ENCODE data around the gene CUEDC1.

CUEDC1 gene

GRCh38 chr17:57999496-58000017 is 44.3 kb upstream of the CUEDC1 start:
- Histone ChIP-seq H3K27ac (no peak overlapping the region), H3K36me3 (replicated peaks) (peaks cover 40% of the 10 kb centered on the region), H3K27me3 (replicated peaks) (no peaks in the 10 kb centered on the region), H3K4me3 (ENCODE audit: low read depth, low read length) (no peak overlapping the region)
- peak; percentile 31 for DNase-seq
- TF ChIP-seq CTCF (IDR thresholded peaks at IDR 0.05; ENCODE audit: low read depth, low read length, missing control alignments): peak; percentile 57
- in situ Hi-C loops (cut with HindIII; ENCODE audit: low pct_ligation_motif_present, low sequenced_read_pairs): no loop called here

- H3K4me3 ChIP-seq (ENCODE audit: low read depth, low read length): no peak overlapping the region
- no peak for TF ChIP-seq CTCF (IDR thresholded peaks at IDR 0.05; ENCODE audit: low read depth, low read length, missing control alignments)
- peaks cover 35% of the 10 kb centered on the region for H3K36me3 ChIP-seq (replicated peaks)
- DNase-seq: no peak
- H3K27ac ChIP-seq: no peak overlapping the region
- no peaks in the 10 kb centered on the region for H3K27me3 ChIP-seq (replicated peaks)
- in situ Hi-C loops (cut with HindIII; ENCODE audit: low pct_ligation_motif_present, low sequenced_read_pairs): no loop called here
Measured at GRCh38 chr17:57999010-57999495, 43.8 kb upstream of the CUEDC1 start.

GRCh38 chr17:57997085-57997809 is 42.0 kb upstream of the CUEDC1 start:
- in situ Hi-C loops (cut with HindIII; ENCODE audit: low pct_ligation_motif_present, low sequenced_read_pairs): no loop called here
- Histone ChIP-seq H3K27me3 (replicated peaks) (no peaks in the 10 kb centered on the region), H3K4me3 (ENCODE audit: low read depth, low read length) (no peak overlapping the region), H3K36me3 (replicated peaks) (peaks cover 19% of the 10 kb centered on the region), H3K27ac (no peak overlapping the region)
- DNase-seq: no peak
- TF ChIP-seq CTCF (IDR thresholded peaks at IDR 0.05; ENCODE audit: low read depth, low read length, missing control alignments): no peak

GRCh38 chr17:57995076-57995956 is 40.1 kb upstream of the CUEDC1 start:
- H3K36me3 ChIP-seq (replicated peaks): peaks cover 14% of the 10 kb centered on the region
- peak; percentile 67 for DNase-seq
- H3K4me3 ChIP-seq (ENCODE audit: low read depth, low read length): no peak overlapping the region
- in situ Hi-C loops (cut with HindIII; ENCODE audit: low pct_ligation_motif_present, low sequenced_read_pairs): no loop called here
- no peaks in the 10 kb centered on the region for H3K27me3 ChIP-seq (replicated peaks)
- peak; percentile 80 for TF ChIP-seq CTCF (IDR thresholded peaks at IDR 0.05; ENCODE audit: low read depth, low read length, missing control alignments)
- no peak overlapping the region for H3K27ac ChIP-seq

- Histone ChIP-seq H3K27ac (no peak overlapping the region), H3K4me3 (ENCODE audit: low read depth, low read length) (no peak overlapping the region), H3K27me3 (replicated peaks) (no peaks in the 10 kb centered on the region), H3K36me3 (replicated peaks) (peaks cover 12% of the 10 kb centered on the region)
- no peak for TF ChIP-seq CTCF (IDR thresholded peaks at IDR 0.05; ENCODE audit: low read depth, low read length, missing control alignments)
- in situ Hi-C loops (cut with HindIII; ENCODE audit: low pct_ligation_motif_present, low sequenced_read_pairs): loop anchor here (5.0 kb wide), 1 partner anchor 137 kb away; no protein-coding TSS in a partner anchor
- DNase-seq: no peak
Measured at GRCh38 chr17:57994436-57994835, 39.2 kb upstream of the CUEDC1 start.

Data from brain microvascular endothelial cell (primary cell).